HG03135 (cell line): Measurements from ENCODE around the gene ANGPTL2.

Experiments used
- ATAC-seq: cut with Tn5 transposase; IDR thresholded peaks from one replicate; pipeline ENCODE4 v1.9.1; 2021; ENCODE audit warnings: mild to moderate bottlenecking, moderate library complexity; ENCODE audit not compliant: unreplicated experiment

ANGPTL2 gene

DNA sequence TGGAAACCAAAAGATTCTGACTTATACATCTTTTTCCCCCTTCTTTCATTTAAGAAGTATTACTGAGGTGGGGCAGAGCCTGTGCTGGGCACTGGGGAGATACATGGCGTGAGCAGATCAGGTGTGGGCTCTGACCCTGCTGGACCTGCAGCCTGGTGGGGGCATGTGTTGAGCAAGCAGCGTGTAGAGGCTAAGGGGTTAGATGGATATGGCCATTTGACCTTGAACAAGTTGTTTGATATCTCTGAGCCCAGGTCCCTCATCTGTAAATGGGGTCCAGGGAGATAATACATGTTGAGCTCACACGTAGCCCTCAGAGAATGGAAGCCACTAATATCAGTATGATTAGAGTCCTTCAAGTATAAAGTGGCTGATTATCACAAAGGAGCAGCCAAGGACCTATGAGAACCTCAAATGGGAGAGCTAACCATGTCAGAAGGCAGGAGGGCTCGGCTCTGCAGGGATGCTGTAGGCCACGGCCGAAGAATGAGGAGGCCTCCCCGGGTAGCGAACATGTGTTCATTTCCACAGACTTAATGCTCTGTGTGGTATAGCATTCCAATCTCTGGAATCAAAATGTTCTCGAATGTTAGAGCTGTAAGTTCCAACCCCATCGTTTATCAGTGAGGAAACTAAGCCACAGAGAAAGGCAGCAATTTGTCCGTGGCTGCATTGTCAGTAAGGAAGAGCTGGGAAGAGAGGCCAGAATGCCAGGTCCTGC is 15.4 kb upstream of the ANGPTL2 start:
- no peak for ATAC-seq

DNA sequence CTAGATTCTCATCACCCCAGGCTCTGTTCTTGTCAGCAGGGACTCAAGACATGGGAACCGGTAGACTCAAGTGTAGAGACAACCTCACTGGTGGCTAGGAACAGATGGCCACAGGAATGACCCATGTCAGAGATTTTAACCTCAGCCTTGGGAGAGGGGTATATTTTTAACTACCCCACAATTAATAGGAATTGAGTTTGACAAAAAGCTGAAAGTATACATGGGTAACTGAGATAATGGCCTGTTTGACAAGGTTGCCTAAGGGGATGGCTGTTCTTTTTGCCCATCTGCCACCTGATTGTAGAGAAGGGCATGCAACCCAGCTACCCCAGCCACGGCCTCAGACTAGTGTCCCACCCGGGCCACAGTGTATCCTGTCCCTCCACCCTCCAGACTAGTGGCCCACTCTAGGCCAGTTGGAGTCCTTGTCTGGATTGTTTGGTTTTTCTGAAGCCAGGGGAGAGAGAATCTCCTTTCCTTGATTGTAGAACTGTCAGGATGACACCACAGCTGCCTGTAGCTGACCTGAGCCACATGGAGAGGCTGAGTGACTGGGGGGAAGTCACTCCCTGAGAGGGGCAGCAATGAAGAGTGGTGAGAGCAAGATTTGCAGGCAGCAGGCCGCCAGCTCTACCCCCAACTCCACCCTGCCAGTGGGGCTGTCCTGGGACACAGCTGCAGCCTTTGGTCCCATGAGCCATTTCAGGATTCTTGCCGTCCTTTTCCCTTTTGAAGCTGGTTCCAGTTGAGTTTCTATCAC is 14.6 kb upstream of the ANGPTL2 start:
- ATAC-seq, result no peak

DNA sequence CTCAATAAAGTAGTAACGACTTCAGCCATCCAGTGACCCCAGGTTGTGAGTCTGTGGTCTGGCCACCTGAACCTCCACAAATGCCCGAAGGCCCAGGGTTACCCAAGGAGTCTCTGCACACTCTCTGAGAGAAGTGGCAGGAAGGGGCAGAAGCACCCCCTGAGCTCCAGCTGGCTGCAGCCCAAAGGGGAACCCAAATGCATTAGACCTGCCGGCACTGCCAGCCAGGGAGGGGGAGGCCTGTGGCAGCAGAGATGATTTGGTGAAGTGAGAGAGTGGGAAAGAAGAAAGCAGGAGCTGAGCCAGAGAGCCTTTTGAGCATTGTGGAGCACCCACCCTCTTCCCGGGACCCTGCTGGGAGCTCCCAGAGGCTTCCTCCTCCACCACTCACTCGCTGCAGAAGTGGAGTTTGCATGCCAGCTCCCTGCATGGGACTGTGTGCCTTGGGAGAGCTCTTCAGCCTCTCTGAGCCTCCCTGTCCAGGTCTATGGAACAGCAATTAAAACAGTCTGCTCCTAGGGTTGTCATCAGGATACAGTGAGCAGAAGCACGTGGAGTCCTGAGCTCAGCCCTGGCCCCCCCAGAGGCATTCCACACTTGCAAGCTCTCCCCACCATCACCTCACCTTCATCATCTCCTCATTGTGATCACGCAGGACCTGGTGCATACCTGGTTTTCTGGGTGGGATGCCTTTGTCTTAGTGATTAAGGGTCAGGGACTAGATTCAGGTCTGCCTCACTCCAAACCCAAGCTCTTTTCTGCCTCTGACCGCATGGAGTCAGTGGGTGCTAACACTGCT is 13.8 kb upstream of the ANGPTL2 start:
- no peak for ATAC-seq

DNA sequence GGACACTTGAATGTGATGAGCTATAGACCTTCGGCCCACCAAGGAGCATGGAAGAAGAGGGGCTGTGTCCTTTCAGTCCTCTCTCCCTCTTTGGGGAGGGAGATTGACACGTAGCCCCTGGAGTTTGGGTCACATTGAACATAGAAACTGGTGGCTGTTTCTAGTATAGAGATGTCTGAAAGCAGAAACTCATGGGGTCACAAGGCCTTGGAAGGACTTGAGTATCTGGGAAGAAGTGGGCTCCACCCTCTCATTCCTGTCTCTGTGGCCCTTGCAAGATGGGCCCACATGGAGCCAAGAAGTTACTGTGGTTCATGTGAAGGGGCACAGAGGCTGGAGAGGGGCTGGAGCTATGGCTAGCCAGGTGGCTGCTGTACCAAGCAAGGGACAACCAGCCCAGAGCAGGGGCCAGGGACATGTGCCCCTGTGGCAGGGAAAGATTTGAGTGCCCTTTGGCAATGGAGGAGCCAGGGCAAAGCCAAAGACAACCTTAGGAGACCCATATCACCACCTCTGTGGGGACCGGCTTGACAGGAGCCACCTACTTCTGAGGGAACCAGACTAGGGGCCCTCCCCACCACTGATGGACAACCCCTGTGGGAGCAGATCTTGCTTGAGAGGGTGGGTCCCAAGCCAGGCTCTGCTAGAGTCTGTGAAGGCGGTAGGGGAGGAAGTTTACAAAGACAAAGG is 12.8 kb upstream of the ANGPTL2 start:
- no peak for ATAC-seq

DNA sequence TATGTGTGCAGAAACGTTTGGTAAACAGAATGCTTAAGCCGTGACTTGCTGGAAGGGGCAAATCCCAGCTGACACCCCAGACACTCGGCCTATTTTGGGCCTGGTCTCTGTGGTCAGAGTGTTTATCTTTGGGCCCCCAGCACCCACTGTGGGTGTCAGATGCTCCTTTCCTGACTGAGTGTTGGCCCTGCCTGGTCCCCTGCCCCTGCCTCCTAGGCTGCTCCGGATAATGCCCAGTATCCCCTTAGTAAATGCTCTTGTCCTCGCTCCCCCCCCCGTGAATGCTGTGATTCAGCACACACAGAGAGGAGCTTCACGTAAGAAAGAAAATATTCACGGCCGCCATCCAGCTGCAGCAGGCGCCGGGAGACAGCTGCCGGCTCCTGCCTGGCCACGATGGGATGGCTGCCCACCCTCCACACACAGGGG is 11.3 kb upstream of the ANGPTL2 start:
- no peak for ATAC-seq

DNA sequence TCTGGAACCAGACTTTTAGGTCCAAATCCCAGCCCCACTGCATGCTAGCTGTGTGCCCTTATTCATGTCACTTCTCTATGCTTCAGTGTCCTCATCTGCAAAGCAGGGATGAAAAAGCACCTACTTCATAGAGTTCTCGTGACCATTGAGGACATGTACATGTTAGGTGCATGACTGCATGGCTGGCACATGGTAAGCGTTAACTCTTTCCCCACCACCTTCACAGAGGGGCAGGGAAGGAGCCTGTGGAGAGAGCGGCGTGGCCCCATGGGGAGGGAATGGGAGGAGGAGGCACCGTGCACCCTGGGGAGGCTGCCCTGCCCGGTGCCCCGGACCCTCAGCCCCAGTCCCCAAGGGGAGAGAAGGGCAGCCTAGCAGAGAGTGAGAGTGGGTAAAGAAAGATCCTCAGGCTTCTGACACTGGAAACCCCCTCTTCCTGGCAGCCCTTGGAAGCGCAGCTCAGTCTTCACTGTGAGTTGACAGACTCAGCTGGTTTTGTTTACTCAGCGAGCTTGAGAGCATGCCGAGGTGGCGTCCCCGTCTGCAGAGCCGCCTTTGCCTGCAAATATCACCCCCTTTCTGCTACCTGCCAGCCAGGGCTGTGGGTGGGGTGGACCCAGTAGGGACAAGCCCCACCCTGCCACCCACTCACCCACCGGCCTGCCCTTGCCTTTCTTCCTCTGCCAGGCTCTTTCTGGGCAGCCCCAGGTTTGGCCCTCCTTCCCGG is 10.6 kb upstream of the ANGPTL2 start:
- no peak for ATAC-seq

DNA sequence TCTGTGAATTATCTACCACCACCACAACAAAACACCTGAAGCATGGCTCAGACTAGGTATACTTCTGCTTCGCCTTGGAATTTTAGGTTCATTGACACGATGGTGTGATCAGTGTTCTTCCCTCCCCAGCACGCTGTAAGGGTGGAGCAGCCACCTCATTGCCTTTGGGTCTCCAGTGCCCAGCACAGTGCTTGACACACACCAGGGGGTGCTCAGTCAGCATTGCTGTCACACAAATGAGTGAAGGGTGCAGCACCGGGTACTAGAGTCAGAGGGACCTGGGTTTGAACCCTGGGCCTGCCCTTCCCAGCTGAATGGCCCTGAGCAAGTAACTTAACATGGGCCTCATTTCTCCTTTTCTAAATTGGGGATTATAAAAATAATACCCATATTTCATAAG is 9.9 kb upstream of the ANGPTL2 start:
- no peak for ATAC-seq

DNA sequence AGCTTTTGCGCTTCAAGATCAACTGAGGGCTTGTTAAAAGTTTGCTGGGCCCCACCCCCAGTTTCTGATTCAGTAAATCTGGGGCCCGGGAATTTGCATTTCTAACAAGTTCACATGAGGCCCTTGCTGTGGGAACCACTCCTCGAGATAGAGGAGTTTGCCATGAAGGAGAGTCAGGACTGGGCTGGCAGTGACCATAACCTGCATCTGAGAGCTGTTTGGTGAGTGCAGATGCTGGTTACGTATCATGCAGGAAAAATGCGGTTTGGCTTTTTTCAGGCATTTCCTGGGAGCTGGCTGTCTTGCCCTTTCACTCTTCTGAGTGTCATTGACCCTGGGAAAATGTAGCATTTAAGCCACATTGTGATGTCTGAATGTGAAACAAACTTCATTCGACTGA is 9.4 kb upstream of the ANGPTL2 start:
- no peak for ATAC-seq

DNA sequence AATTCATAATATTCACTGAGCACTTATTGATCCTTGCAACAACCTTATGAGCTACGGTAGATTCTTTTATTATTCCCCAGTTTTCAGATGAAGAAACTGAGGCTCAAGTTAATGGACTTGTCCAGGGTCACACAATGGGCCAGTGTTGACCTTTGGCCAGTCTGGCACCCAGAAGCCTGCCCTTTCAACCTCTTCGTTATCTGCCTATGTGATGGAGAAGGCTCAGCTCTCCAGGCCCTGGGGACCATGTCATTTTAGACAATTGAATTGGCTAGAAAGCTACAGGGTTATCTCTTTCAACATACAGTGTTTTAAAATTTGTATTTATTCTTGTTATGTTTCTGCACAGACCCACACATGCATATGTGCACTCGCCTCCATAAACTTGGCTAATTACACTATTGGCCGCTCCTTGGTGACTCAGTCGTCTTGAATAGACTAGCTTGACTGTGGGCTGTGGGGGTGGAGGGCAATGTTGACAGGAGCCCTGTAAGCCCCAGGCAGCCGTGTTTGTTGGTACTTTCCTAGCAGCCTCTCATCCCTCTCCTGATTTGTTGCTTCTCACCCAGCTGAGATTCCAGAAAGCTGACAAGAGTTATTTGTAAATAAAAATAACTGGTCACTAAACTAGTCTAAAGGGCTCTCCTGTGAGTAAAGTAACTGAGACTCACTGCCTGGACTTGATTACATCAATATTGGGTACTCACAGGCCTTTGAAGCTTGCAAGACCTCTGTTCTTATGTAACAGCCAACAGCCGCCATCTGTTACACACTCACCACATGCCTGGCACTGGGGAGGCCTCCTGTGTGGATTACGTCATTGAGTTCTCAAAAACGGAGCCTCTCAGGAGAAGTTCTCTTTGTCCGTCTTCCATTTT is 8.5 kb upstream of the ANGPTL2 start:
- no peak for ATAC-seq

DNA sequence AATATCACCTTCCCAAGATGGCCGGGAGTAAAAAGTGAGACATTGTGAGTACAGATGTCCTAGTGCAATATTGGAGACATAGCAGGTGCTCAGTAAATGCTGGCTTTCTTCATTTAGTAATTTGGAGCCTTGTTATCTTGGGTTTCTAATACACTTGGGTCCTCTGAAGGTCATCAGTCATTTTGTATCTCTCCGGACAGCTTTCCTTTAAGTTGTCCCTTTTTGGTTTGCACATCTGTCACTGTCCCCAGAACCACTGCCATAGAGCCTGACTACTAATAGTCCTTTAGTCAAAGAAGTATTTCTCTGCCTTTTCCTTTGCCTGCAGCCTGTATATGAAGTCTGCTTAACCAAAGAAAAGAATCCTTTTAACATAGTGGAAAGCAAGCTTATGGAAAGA is 7.8 kb upstream of the ANGPTL2 start:
- no peak for ATAC-seq

DNA sequence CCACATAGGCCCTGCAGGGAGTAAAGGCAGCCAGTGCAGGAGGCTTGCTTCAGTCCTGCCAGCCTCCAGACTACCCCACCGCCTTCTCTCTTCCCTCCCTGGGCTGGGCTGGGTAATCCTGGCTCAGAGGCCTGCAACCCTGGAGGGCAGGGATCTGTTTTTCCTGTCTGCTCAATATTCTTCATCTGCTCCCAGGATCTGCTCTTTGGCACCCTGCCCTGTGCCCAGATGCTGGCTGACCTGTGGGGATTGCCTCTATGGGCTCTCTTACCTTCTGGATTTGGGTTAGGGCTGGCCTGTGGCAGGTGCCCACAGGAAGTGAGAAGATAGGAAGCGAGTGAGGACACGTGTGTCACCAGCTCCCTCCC is 7.3 kb upstream of the ANGPTL2 start:
- ATAC-seq, result no peak

DNA sequence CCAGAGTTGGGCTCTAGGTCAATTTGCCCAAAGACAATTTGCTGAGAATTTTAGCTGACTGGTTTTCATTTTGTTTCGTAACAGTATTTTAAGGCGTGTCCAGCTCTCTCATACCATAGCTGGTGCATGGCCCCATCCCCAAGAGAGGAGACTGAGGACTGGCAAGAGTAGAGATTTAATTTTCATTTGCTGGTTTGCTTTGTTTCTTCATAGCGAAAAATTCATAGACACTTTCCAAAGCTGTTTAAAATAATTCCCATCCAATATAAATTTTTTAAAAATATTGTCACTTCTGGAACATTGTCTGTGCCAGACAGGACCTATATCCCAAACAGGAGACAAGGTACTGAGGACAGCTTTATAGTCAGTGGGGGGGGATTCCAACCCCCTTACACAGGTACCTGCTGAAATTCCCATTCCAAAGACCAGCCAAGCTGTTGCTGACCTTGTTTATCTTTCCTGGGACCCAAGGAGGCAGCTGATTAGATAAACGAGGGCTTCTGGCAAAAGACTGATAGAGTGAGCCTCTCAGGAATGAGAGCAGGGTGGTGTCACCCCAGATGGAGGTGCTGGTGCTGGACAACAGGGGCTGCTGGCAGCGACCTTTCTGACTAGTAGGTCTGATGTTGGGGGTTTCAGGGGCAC is 6.8 kb upstream of the ANGPTL2 start:
- no peak for ATAC-seq

DNA sequence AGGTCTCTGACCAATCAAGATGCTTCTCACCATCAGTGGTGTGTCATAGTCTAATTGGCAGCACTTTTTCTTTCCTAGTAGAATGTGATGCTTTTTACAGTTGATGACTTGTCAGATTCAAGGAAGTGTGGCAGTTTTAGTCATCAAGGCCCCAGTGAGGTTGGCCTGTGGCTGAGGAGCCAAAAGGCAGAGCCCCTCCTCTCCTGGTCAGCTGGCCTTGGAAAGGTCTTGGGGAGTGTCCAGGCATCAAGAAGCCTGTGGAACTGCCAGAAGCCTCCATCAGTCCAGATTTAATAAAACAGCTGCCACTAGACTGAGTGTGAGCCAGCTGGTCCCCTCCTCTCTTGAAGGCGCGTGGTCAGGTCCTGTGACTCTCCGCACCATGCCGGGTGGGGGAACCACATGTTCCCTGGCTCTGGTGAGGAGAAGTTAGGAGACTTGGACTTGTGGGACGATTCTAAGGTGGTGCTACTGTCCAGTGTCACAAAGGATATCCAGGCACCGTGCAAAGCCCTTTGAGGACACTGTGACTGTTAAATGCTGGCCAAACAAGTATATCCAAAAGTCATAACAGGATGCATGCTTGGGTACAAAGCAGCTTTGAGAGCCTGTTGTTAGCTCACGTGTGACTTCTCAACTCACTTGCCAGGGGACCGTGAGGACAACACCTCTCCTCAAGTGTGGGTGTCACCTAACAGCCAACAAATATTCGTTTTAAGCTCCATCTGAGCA is 6.1 kb upstream of the ANGPTL2 start:
- ATAC-seq, result no peak

DNA sequence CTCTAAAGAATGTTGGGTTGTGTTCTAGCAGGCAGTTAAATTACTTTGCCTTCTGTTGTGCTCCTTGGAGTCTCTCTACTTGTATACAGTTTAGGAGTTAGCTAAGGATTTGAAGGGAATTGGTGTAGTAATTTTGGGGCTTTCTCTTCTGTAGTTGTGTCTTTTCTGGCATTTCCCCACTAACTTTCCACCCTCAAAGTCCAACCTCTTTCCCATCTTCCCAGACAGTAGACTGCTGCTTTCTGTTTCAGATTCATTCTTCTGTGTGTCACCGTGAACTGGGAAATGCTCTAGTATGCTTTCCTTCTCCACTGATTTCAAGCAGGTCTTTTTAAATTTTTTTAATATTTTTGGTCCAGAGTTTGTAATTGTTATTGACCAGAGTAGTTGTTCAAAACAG is 4.5 kb upstream of the ANGPTL2 start:
- ATAC-seq, result no peak

DNA sequence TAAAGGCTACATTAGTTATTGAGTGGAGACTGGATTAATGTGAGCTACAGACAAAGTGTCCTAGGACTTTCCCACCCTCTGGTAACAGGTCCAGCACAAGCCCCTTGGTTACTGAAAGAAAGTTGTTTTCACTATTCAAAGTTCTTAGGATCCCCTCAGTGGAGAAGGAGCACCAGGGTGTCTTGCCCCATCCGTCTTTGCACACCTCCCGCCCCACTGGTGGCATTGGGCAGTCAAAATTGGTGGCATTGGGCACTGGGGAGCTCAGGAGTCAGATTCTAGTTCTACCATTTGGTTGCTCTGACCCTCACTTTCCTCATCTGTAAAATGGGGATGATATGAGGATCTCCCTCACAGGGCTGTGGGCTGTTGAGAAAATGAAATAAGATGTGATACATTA is 2.4 kb upstream of the ANGPTL2 start:
- ATAC-seq, result no peak

DNA sequence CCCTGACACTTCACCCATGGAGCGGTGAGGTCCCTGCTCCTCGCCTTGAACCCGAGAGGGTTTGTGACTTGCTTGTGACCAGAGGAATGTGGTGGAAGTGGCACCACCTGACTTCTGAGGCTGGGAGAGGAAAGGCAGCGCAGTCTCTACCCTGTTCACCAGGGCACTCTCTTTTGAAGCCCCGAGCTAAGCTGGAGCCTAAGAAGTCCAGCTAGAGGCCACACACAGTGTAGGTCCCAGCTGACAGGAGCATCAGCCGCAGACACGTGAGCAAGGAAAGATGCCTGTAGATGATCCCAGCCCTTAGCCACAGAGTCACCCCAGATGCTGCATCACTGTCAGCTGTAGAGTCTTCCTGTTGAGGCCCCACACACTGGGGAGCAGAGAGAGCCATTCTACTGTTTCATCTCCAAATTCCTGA is 1.7 kb upstream of the ANGPTL2 start:
- ATAC-seq, result no peak

DNA sequence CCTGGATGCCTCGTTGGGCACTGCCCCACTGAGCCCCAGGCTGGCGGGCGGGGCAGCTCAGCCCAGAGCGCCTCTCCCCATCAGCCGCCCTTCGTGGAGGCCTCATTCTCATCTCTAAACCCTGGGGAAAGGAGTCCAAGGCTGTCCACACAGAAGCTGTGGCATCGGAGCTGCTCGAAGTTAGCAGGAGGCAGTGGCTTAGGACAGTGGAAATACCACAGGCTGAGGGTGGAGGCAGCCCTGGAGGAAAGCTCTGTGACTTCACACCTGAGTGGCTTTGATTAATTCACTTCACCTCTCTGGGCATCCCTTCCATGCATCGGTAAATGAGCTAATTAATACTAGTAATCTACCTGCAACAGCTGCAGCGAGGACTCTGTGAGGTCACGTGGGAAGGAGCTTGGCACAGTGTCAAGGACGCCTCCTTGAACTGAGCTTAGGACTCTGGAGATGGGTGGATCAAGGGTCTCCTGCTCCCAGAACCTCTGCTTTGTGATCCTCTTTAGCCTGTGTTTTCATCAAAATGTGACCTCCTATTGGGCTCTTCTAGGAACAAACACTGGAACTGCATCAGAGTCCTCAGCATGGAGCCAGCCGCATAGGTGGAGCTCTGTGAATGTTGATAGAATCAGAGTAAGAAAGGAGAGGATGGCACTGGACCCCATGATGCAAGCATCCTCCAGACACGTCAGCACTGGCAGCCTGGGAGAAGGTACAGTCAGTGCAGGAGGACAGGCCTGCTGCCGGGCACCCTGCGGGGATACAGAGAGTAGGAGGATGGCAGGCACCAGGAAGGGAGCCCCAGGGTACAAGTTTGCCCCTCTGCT is 842 bp upstream of the ANGPTL2 start:
- no peak for ATAC-seq
